Cardiac muscle cell (in vitro differentiated cells and primary cell): ENCODE results near the gene ALG2. TPM values are rescaled to one million over a fixed set of nuclear protein-coding genes. Genes with fewer than 3 reads are reported as not detected.
A peak's percentile ranks its signal among the peaks of the same experiment; 100 is the strongest.

Experiments
- DNase-seq, 2 donors: peaks; one replicate each; pipeline versions ENCODE4 v3.0.0 to v3.0.0-alpha.2; 2010 to 2017; ENCODE audit warnings: low read depth in 1 of 2, low spot score in 1 of 2
- H3K27ac ChIP-seq: fragments of 200-600 bp; sonication (generic); 2 replicates; pipeline ENCODE4 v1.5.1; 2016
- H3K27me3 ChIP-seq: fragments of 200-600 bp; sonication (generic); 2 replicates; pipeline ENCODE4 v1.6.0; 2016; ENCODE audit warnings: control low read depth
- H3K36me3 ChIP-seq: fragments of 200-600 bp; sonication (generic); 2 replicates; pipeline ENCODE4 v1.5.1; 2016; ENCODE audit warnings: control low read depth
- H3K4me1 ChIP-seq: fragments of 200-600 bp; sonication (generic); 2 replicates; pipeline ENCODE4 v1.8.1; 2017; ENCODE audit warnings: low read depth, mild to moderate bottlenecking, mixed run types
- H3K4me3 ChIP-seq: fragments of 200-600 bp; sonication (generic); 2 replicates; pipeline ENCODE4 v1.5.1; 2016; ENCODE audit warnings: mild to moderate bottlenecking
- H3K9me3 ChIP-seq: fragments of 200-600 bp; sonication (generic); 2 replicates; pipeline ENCODE4 v1.5.1; 2017; ENCODE audit warnings: low read depth, mild to moderate bottlenecking, control low read depth
- CTCF ChIP-seq: IDR thresholded peaks from 2 replicates; pipeline ENCODE4 v1.5.1; 2012; ENCODE audit warnings: low read depth, mild to moderate bottlenecking, low read length
- polyA plus RNA-seq: library from polyadenylated mRNA; unstranded; fragments of >200 nt; fragmentation: Nextera tagmentation; extraction: Ambion mirVana; gene quantifications from 2 replicates; pipeline ENCODE4 v1.2.1, GENCODE V29; 2016
- total RNA-seq: library from RNA; depleted of rRNA; stranded (reverse); fragments of >200 nt; gene quantifications from 2 replicates; pipeline ENCODE4 v1.2.3, GENCODE V29; 2016

Gene ALG2
- total and polyA plus RNA-seq, 2 experiments from 2014 or later: 38.3 to 44.4 TPM

DNA sequence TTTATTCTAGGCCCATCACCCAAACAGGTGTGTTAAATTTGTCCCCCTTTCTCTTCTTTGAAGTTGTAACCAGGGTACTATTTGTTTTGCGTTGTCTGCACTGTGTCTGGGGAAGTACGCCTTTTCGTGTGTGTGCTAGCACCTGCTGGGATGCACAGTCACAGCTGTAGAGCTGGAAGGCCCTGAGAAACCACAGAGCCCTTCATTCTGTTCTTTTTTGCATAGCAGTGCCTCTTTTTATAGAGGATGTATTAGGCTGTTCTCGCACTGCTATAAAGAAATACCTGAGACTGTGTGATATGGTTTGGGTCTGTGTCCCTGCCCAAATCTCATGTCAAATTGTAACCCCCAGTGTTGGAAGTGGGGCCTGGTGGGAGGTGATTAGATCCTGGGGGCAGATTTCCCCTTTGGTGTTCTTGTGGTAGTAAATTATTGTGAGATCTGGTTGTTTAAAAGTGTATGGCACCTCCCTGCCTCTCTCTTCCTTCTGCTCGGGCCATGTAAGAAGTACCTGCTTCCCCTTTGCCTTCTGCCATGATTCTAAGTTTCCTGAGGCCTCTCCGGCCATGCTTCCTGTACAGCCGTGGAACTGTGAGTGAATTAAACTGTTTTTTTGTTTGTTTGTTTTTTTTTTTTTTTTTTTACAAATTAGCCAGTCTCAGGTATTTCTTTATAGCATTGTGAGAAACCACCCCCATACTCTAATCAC is 14.3 kb upstream of the ALG2 start:
- no peaks in the 10 kb centered on the region for H3K27me3 ChIP-seq
- DNase-seq: no peak
- H3K36me3 ChIP-seq: peaks cover 2% of the 10 kb centered on the region
- H3K4me3 ChIP-seq: no peak overlapping the region
- peaks cover 4% of the 10 kb centered on the region for H3K4me1 ChIP-seq
- H3K9me3 ChIP-seq: no peaks in the 10 kb centered on the region
- TF ChIP-seq CTCF: no peak
- H3K27ac ChIP-seq: no peak overlapping the region

GRCh38 chr9:99235069-99235468 is 13.3 kb upstream of the ALG2 start:
- H3K4me3 ChIP-seq: no peak overlapping the region
- DNase-seq: no peak
- H3K9me3 ChIP-seq: no peaks in the 10 kb centered on the region
- no peak for TF ChIP-seq CTCF
- peaks cover 9% of the 10 kb centered on the region for H3K36me3 ChIP-seq
- peaks cover 4% of the 10 kb centered on the region for H3K4me1 ChIP-seq
- H3K27me3 ChIP-seq: no peaks in the 10 kb centered on the region
- H3K27ac ChIP-seq: no peak overlapping the region

DNA sequence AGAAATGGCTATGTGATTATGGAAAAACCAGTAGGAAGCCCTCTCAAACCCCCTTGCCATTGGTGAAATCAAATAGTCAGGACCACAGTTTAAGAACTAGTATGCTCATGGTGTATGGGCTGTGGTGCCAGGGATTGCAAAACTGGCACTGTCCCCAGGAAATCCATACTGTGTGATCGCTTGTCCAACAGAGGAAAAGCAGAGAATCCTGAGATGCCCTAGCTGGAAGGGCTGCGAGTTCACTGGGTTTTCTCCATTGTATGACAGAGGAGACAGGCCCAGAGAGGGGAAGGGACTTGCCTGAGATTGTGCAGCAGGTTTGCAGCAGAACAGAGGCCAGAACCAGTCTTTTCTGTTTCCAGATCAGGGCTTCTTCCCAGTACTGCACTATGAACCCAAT is 12.9 kb upstream of the ALG2 start:
- Histone ChIP-seq H3K9me3 (no peaks in the 10 kb centered on the region), H3K4me3 (no peak overlapping the region), H3K4me1 (peaks cover 4% of the 10 kb centered on the region), H3K27me3 (no peaks in the 10 kb centered on the region), H3K27ac (no peak overlapping the region), H3K36me3 (peaks cover 12% of the 10 kb centered on the region)
- DNase-seq: no peak
- no peak for TF ChIP-seq CTCF

GRCh38 chr9:99231711-99232110 is 10.0 kb upstream of the ALG2 start:
- no peak overlapping the region for H3K4me3 ChIP-seq
- no peaks in the 10 kb centered on the region for H3K9me3 ChIP-seq
- H3K36me3 ChIP-seq: peaks cover 29% of the 10 kb centered on the region
- DNase-seq: peak; percentile 24 to 42
- H3K27ac ChIP-seq: no peak overlapping the region
- peak; percentile 60 for TF ChIP-seq CTCF
- H3K4me1 ChIP-seq: no peaks in the 10 kb centered on the region
- H3K27me3 ChIP-seq: no peaks in the 10 kb centered on the region

DNA sequence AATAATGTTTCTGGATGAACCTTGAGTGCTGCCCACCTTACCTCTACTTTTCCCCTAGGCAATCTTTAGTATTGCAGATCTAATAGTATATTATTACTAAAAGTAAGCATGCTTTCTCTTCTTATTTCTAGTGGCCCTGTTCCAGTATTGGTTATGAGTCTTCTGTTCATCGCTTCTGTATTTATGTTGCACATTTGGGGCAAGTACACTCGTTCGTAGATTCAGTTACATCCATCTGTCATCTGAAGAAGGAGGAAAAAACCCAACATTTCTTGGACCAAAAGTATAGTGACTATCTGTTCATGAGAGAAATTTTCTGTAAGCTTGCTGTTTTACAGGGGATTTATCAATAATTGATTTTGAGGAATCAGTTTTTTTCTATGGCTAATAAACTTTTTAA is 8.5 kb upstream of the ALG2 start:
- no peaks in the 10 kb centered on the region for H3K4me1 ChIP-seq
- DNase-seq: no peak
- H3K9me3 ChIP-seq: no peaks in the 10 kb centered on the region
- H3K27ac ChIP-seq: no peak overlapping the region
- H3K4me3 ChIP-seq: no peak overlapping the region
- H3K27me3 ChIP-seq: no peaks in the 10 kb centered on the region
- peaks cover 29% of the 10 kb centered on the region for H3K36me3 ChIP-seq
- no peak for TF ChIP-seq CTCF
